Activated CD8-positive, alpha-beta memory T cell treated with anti-CD3 and anti-CD28 coated beads, Interleukin-2, amount 10 ng/mL, durations not matched to agents 7 days and 5 days (primary cell): ENCODE measurements around the gene MTSS2. TPM values are rescaled to one million over a fixed set of nuclear protein-coding genes. Genes with fewer than 3 reads are reported as not detected.

Experiments used
- ATAC-seq: fragments of 150-1000 bp; cut with Tn5 transposase; one replicate; pipeline ENCODE4 v1.10.0; 2021; ENCODE audit warnings: moderate library complexity
- CTCF ChIA-PET: fragments of 350-600 bp; sonication (Branson Sonifier 250); formaldehyde crosslinking; loops from one replicate; lab custom pipeline; 2021; ENCODE audit warnings: antibody characterized with exemption; lab: Charles Lee
- DNase-seq: peaks from one replicate; pipeline ENCODE4 v3.0.0-alpha.2; 2020
- H3K27ac Mint-ChIP-seq: one replicate; pipeline ENCODE4 v1.8.0; 2021; ENCODE audit warnings: mild to moderate bottlenecking, mixed read lengths
- H3K27me3 Mint-ChIP-seq: one replicate; pipeline ENCODE4 v1.8.0; 2021; ENCODE audit warnings: mixed read lengths
- H3K36me3 Mint-ChIP-seq: one replicate; pipeline ENCODE4 v1.8.0; 2021; ENCODE audit warnings: mild to moderate bottlenecking, mixed read lengths
- H3K4me1 Mint-ChIP-seq: one replicate; pipeline ENCODE4 v1.8.0; 2021; ENCODE audit warnings: mixed read lengths
- H3K4me3 Mint-ChIP-seq: one replicate; pipeline ENCODE4 v1.8.0; 2021; ENCODE audit warnings: mild to moderate bottlenecking, moderate library complexity, mixed read lengths
- H3K9me3 Mint-ChIP-seq: one replicate; pipeline ENCODE4 v1.8.0; 2022; ENCODE audit warnings: low read depth, mixed read lengths
- total RNA-seq, 2 experiments: library from RNA; stranded (reverse); gene quantifications; one replicate each; pipeline ENCODE4 v1.2.3, GENCODE V29; 2021

Gene MTSS2
- total RNA-seq, 2 experiments from 2014 or later = 1.4 to 1.7 TPM

- no peaks in the 10 kb centered on the region for H3K36me3 Mint-ChIP-seq
- peaks cover 18% of the 10 kb centered on the region for H3K4me1 Mint-ChIP-seq
- H3K27me3 Mint-ChIP-seq = no peaks in the 10 kb centered on the region
- H3K27ac Mint-ChIP-seq = no peak overlapping the region
- H3K9me3 Mint-ChIP-seq = no peaks in the 10 kb centered on the region
- ATAC-seq (no peak), DNase-seq (no peak)
- CTCF ChIA-PET = no interaction called here
- no peak overlapping the region for H3K4me3 Mint-ChIP-seq
These were observed 15.2 kb upstream of the MTSS2 start for GRCh38 chr16:70701036-70701435.

- Mint-ChIP-seq H3K27me3 (no peaks in the 10 kb centered on the region), H3K4me1 (peaks cover 25% of the 10 kb centered on the region), H3K36me3 (no peaks in the 10 kb centered on the region), H3K9me3 (no peaks in the 10 kb centered on the region), H3K4me3 (no peak overlapping the region), H3K27ac (no peak overlapping the region)
- CTCF ChIA-PET = no interaction called here
- ATAC-seq (no peak), DNase-seq (no peak)
These were observed 14.5 kb upstream of the MTSS2 start for GRCh38 chr16:70700101-70701020.

GRCh38 chr16:70699696-70700095 lies 13.8 kb upstream of the MTSS2 start:
- Mint-ChIP-seq H3K4me1 (peaks cover 28% of the 10 kb centered on the region), H3K9me3 (no peaks in the 10 kb centered on the region), H3K27me3 (no peaks in the 10 kb centered on the region), H3K27ac (no peak overlapping the region), H3K36me3 (no peaks in the 10 kb centered on the region), H3K4me3 (no peak overlapping the region)
- ATAC-seq (no peak), DNase-seq (no peak)
- CTCF ChIA-PET = no interaction called here

- ATAC-seq = no peak
- DNase-seq = no peak
- H3K27ac Mint-ChIP-seq = no peak overlapping the region
- no peaks in the 10 kb centered on the region for H3K27me3 Mint-ChIP-seq
- no peaks in the 10 kb centered on the region for H3K9me3 Mint-ChIP-seq
- H3K36me3 Mint-ChIP-seq = no peaks in the 10 kb centered on the region
- CTCF ChIA-PET = no interaction called here
- H3K4me3 Mint-ChIP-seq = no peak overlapping the region
- peaks cover 28% of the 10 kb centered on the region for H3K4me1 Mint-ChIP-seq
These were observed 13.0 kb upstream of the MTSS2 start for GRCh38 chr16:70698901-70699300.

GRCh38 chr16:70697594-70698170 lies 11.8 kb upstream of the MTSS2 start:
- peaks cover 28% of the 10 kb centered on the region for H3K4me1 Mint-ChIP-seq
- no peak for ATAC-seq
- DNase-seq = no peak
- CTCF ChIA-PET = interaction anchor here (2.7 kb wide), 1 partner anchor 73 kb away, joined by 23 read pairs; no protein-coding TSS in a partner anchor
- H3K36me3 Mint-ChIP-seq = no peaks in the 10 kb centered on the region
- no peak overlapping the region for H3K27ac Mint-ChIP-seq
- H3K27me3 Mint-ChIP-seq = no peaks in the 10 kb centered on the region
- no peak overlapping the region for H3K4me3 Mint-ChIP-seq
- no peaks in the 10 kb centered on the region for H3K9me3 Mint-ChIP-seq

GRCh38 chr16:70696952-70697593 lies 11.2 kb upstream of the MTSS2 start:
- H3K4me3 Mint-ChIP-seq = no peak overlapping the region
- H3K9me3 Mint-ChIP-seq = no peaks in the 10 kb centered on the region
- H3K27ac Mint-ChIP-seq = peak overlapping the region; percentile 74
- peaks cover 28% of the 10 kb centered on the region for H3K4me1 Mint-ChIP-seq
- DNase-seq (peak; percentile 70), ATAC-seq (peak; percentile 38)
- H3K36me3 Mint-ChIP-seq = no peaks in the 10 kb centered on the region
- H3K27me3 Mint-ChIP-seq = no peaks in the 10 kb centered on the region
- CTCF ChIA-PET = interaction anchor here (1.4 to 2.7 kb wide), 2 partner anchors 18 to 74 kb away, joined by 6 to 23 read pairs; no protein-coding TSS in a partner anchor

- Mint-ChIP-seq H3K36me3 (no peaks in the 10 kb centered on the region), H3K9me3 (no peaks in the 10 kb centered on the region), H3K27me3 (no peaks in the 10 kb centered on the region), H3K4me3 (no peak overlapping the region), H3K4me1 (peaks cover 28% of the 10 kb centered on the region), H3K27ac (peak overlapping the region; percentile 74)
- CTCF ChIA-PET = interaction anchor here (1.4 to 2.7 kb wide), 4 partner anchors 17 to 75 kb away, joined by 4 to 23 read pairs (median 10); no protein-coding TSS in a partner anchor
- ATAC-seq (no peak), DNase-seq (no peak)
These were observed 10.5 kb upstream of the MTSS2 start for GRCh38 chr16:70696355-70696754.

GRCh38 chr16:70695331-70696070 lies 9.6 kb upstream of the MTSS2 start:
- CTCF ChIA-PET = interaction anchor here (1.1 to 2.7 kb wide), 6 partner anchors 13 to 76 kb away, joined by 3 to 23 read pairs (median 6); no protein-coding TSS in a partner anchor
- Mint-ChIP-seq H3K27me3 (no peaks in the 10 kb centered on the region), H3K9me3 (no peaks in the 10 kb centered on the region), H3K27ac (peak overlapping the region; percentile 72), H3K4me1 (peaks cover 28% of the 10 kb centered on the region), H3K36me3 (no peaks in the 10 kb centered on the region), H3K4me3 (no peak overlapping the region)
- DNase-seq (peak; percentile 71), ATAC-seq (peak; percentile 70)

- Mint-ChIP-seq H3K4me3 (no peak overlapping the region), H3K4me1 (peaks cover 28% of the 10 kb centered on the region), H3K27me3 (no peaks in the 10 kb centered on the region), H3K9me3 (no peaks in the 10 kb centered on the region), H3K27ac (no peak overlapping the region), H3K36me3 (no peaks in the 10 kb centered on the region)
- CTCF ChIA-PET = interaction anchor here (1.1 to 2.7 kb wide), 5 partner anchors 12 to 76 kb away, joined by 3 to 23 read pairs (median 6); no protein-coding TSS in a partner anchor
- DNase-seq (no peak), ATAC-seq (no peak)
These were observed 9.0 kb upstream of the MTSS2 start for GRCh38 chr16:70694868-70695218.

- CTCF ChIA-PET = no interaction called here
- Mint-ChIP-seq H3K36me3 (no peaks in the 10 kb centered on the region), H3K27me3 (no peaks in the 10 kb centered on the region), H3K27ac (no peak overlapping the region), H3K4me1 (peaks cover 28% of the 10 kb centered on the region), H3K4me3 (no peak overlapping the region), H3K9me3 (no peaks in the 10 kb centered on the region)
- ATAC-seq = no peak
- DNase-seq = no peak
These were observed 8.4 kb upstream of the MTSS2 start for GRCh38 chr16:70694088-70694867.

GRCh38 chr16:70692873-70693671 lies 7.2 kb upstream of the MTSS2 start:
- no peak for ATAC-seq
- H3K4me1 Mint-ChIP-seq = peaks cover 27% of the 10 kb centered on the region
- no peak for DNase-seq
- H3K4me3 Mint-ChIP-seq = no peak overlapping the region
- H3K27me3 Mint-ChIP-seq = no peaks in the 10 kb centered on the region
- H3K9me3 Mint-ChIP-seq = no peaks in the 10 kb centered on the region
- CTCF ChIA-PET = interaction anchor here (1.0 kb wide), 1 partner anchor 13 kb away, joined by 3 read pairs; no protein-coding TSS in a partner anchor
- H3K36me3 Mint-ChIP-seq = no peaks in the 10 kb centered on the region
- H3K27ac Mint-ChIP-seq = no peak overlapping the region
